Activated CD4-positive, CD25-positive, alpha-beta regulatory T cell (primary cell): ENCODE data around the gene MUC20.

Source experiments
- DNase-seq, 4 experiments: peaks; one replicate each; lab custom pipeline; 2025; lab: John Stamatoyannopoulos, UW

The MUC20 gene

GRCh38 chr3:195755791-195756676 lies 35.3 kb downstream of the MUC20 start:
- DNase-seq: no peak

GRCh38 chr3:195757438-195757770 lies 36.6 kb downstream of the MUC20 start:
- DNase-seq: no peak

GRCh38 chr3:195757827-195758226 lies 37.0 kb downstream of the MUC20 start:
- no peak for DNase-seq

- DNase-seq: no peak
Observed at GRCh38 chr3:195758721-195759353, 38.1 kb downstream of the MUC20 start.

- DNase-seq: no peak
Observed at GRCh38 chr3:195760345-195761122, 39.8 kb downstream of the MUC20 start.

GRCh38 chr3:195761123-195761566 lies 40.4 kb downstream of the MUC20 start:
- DNase-seq: no peak

GRCh38 chr3:195761567-195762248 lies 40.9 kb downstream of the MUC20 start:
- DNase-seq: no peak

GRCh38 chr3:195762249-195762585 lies 41.4 kb downstream of the MUC20 start:
- DNase-seq: no peak

GRCh38 chr3:195762611-195763010 lies 41.8 kb downstream of the MUC20 start:
- no peak for DNase-seq

- no peak for DNase-seq
Observed at GRCh38 chr3:195763076-195763830, 42.5 kb downstream of the MUC20 start.

- no peak for DNase-seq
Observed at GRCh38 chr3:195763843-195764825, 43.4 kb downstream of the MUC20 start.

- DNase-seq: no peak
Observed at GRCh38 chr3:195764961-195765706, 44.4 kb downstream of the MUC20 start.

GRCh38 chr3:195766671-195767070 lies 45.9 kb downstream of the MUC20 start:
- no peak for DNase-seq

GRCh38 chr3:195767792-195768191 lies 47.0 kb downstream of the MUC20 start:
- no peak for DNase-seq

- DNase-seq: no peak
Observed at GRCh38 chr3:195768414-195768813, 47.6 kb downstream of the MUC20 start.

- no peak for DNase-seq
Observed at GRCh38 chr3:195768831-195769303, 48.1 kb downstream of the MUC20 start.

- no peak for DNase-seq
Observed at GRCh38 chr3:195769551-195769950, 48.8 kb downstream of the MUC20 start.

- DNase-seq: no peak
Observed at GRCh38 chr3:195770081-195770840, 49.5 kb downstream of the MUC20 start.
